ENCODE data around the gene MED26. TPM values are rescaled to one million over a fixed set of nuclear protein-coding genes. Genes with fewer than 3 reads are reported as not detected.

MED26 gene
- total and polyA plus RNA-seq, 9 of the 15 experiments (the other 6 are each of a cell fraction or from before 2014, with no cell fraction given): 0.71 to 15.1 (median 6.2) TPM

DNA sequence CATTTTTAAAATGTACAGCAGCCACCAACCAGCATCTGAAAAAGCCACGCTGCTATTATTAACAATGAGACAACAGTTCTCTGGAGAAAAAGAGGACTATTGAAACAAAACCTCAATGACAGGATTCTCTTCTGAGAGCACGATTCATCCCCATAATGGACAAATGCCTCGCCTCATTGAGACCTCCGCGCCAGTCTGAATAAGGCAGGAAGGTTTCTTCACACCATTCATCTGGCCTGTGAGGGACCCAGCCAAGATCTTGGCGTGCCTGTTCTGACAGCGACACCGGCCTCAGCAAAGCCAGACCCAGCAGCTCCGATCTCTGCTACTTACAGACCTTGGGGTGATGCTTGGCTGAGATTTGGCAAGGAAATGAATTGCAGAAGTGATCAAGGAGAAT, 17.1 kb upstream of the MED26 start:
- Histone ChIP-seq H3K4me2 (ENCODE audit: insufficient read depth, low read length) (no peak overlapping the region), H3K36me3 (ENCODE audit: control insufficient read depth, insufficient read depth, low read length) (peaks cover 91% of the 10 kb centered on the region; the same call in 2 of the 3 replicates), H3K9me1 (ENCODE audit: control insufficient read depth, insufficient read depth, low read length) (no peaks in the 10 kb centered on the region), H3K27me3 (ENCODE audit: control insufficient read depth in 2 of 2, insufficient read depth in 2 of 2, low read length in 2 of 2) (no peaks in the 10 kb centered on the region), H3K79me2 (ENCODE audit: control insufficient read depth, insufficient read depth, low read length) (peaks cover 27% of the 10 kb centered on the region), H3K4me1 (replicated peaks in 1 of 2; ENCODE audit: control insufficient read depth in 2 of 2, insufficient read depth in 2 of 2, low read length in 2 of 2) (no peaks in the 10 kb centered on the region), H2AFZ (ENCODE audit: low read depth, low read length) (no peak overlapping the region), H4K20me1 (replicated peaks; ENCODE audit: control insufficient read depth, insufficient read depth, low read length) (no peaks in the 10 kb centered on the region), H3K9me3 (replicated peaks; ENCODE audit: control insufficient read depth, insufficient read depth, low read depth, low read length) (no peaks in the 10 kb centered on the region; the same call in 1 of the 2 replicates), H3K9ac (ENCODE audit: insufficient read depth in 1 of 2, low read depth in 2 of 2, low read length in 2 of 2) (no peak overlapping the region), H3K4me3 (no peak overlapping the region), H3K27ac (ENCODE audit: extremely low read depth, low read depth, low read length) (no peak overlapping the region)
- CTCF ChIA-PET (ENCODE audit: low intra/inter-chr PET ratio): no interaction called here
- POLR2A ChIA-PET: interaction anchor here (1.3 kb wide), 1 partner anchor 9 kb away, joined by 3 read pairs; no protein-coding TSS in a partner anchor
- FAIRE-seq (no peak), DNase-seq (ENCODE audit: extremely low read depth in 1 of 4, low spot score in 3 of 4) (no peak), ATAC-seq (no peak)
- TF ChIP-seq SRSF7 (optimal IDR thresholded peaks at IDR 0.05; ENCODE audit: low read depth, low read length) (no peak), ESRRA (IDR thresholded peaks at IDR 0.05; ENCODE audit: borderline replicate concordance, low read depth) (no peak), L3MBTL2 (IDR thresholded peaks at IDR 0.05) (no peak), CCNT2 (IDR thresholded peaks at IDR 0.05; ENCODE audit: borderline replicate concordance, extremely low read depth, insufficient read length, low read depth, low read length) (no peak), CHCHD3 (CRISPR knock-in tag; IDR thresholded peaks at IDR 0.05) (no peak), ZNF41 (CRISPR knock-in tag; conservative IDR thresholded peaks at IDR 0.05) (no peak), TAF1 (IDR thresholded peaks at IDR 0.05; ENCODE audit: control insufficient read depth, extremely low read depth, insufficient read depth, low read length, severe bottlenecking) (no peak), PHF21A (IDR thresholded peaks at IDR 0.05; ENCODE audit: borderline replicate concordance, low read depth) (no peak), CBFB (CRISPR knock-in tag; IDR thresholded peaks at IDR 0.05) (no peak), CBX2 (IDR thresholded peaks at IDR 0.05; ENCODE audit: insufficient read depth, low read length, poor library complexity, severe bottlenecking) (no peak), SP2 (IDR thresholded peaks at IDR 0.05; ENCODE audit: extremely low read depth, low read depth, low read length, poor library complexity, severe bottlenecking) (no peak), CC2D1A (IDR thresholded peaks at IDR 0.05) (no peak), ZNF79 (CRISPR knock-in tag; IDR thresholded peaks at IDR 0.05; ENCODE audit: low read depth) (no peak)
- TF ChIP-seq, protein P1, sequence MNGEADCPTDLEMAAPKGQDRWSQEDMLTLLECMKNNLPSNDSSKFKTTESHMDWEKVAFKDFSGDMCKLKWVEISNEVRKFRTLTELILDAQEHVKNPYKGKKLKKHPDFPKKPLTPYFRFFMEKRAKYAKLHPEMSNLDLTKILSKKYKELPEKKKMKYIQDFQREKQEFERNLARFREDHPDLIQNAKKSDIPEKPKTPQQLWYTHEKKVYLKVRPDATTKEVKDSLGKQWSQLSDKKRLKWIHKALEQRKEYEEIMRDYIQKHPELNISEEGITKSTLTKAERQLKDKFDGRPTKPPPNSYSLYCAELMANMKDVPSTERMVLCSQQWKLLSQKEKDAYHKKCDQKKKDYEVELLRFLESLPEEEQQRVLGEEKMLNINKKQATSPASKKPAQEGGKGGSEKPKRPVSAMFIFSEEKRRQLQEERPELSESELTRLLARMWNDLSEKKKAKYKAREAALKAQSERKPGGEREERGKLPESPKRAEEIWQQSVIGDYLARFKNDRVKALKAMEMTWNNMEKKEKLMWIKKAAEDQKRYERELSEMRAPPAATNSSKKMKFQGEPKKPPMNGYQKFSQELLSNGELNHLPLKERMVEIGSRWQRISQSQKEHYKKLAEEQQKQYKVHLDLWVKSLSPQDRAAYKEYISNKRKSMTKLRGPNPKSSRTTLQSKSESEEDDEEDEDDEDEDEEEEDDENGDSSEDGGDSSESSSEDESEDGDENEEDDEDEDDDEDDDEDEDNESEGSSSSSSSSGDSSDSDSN (IDR thresholded peaks at IDR 0.05; ENCODE audit: borderline replicate concordance in 1 of 2, low read depth in 2 of 2, low read length in 2 of 2): no peak
- TF ChIP-seq, protein P2, sequence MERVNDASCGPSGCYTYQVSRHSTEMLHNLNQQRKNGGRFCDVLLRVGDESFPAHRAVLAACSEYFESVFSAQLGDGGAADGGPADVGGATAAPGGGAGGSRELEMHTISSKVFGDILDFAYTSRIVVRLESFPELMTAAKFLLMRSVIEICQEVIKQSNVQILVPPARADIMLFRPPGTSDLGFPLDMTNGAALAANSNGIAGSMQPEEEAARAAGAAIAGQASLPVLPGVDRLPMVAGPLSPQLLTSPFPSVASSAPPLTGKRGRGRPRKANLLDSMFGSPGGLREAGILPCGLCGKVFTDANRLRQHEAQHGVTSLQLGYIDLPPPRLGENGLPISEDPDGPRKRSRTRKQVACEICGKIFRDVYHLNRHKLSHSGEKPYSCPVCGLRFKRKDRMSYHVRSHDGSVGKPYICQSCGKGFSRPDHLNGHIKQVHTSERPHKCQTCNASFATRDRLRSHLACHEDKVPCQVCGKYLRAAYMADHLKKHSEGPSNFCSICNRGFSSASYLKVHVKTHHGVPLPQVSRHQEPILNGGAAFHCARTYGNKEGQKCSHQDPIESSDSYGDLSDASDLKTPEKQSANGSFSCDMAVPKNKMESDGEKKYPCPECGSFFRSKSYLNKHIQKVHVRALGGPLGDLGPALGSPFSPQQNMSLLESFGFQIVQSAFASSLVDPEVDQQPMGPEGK (CRISPR knock-in tag; IDR thresholded peaks at IDR 0.05; ENCODE audit: borderline replicate concordance): no peak
- TF ChIP-seq, protein P3, sequence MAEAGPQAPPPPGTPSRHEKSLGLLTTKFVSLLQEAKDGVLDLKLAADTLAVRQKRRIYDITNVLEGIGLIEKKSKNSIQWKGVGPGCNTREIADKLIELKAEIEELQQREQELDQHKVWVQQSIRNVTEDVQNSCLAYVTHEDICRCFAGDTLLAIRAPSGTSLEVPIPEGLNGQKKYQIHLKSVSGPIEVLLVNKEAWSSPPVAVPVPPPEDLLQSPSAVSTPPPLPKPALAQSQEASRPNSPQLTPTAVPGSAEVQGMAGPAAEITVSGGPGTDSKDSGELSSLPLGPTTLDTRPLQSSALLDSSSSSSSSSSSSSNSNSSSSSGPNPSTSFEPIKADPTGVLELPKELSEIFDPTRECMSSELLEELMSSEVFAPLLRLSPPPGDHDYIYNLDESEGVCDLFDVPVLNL (CRISPR knock-in tag; IDR thresholded peaks at IDR 0.05; ENCODE audit: low read depth): no peak
- 97% methylated on average over 6 of the region's 9 CpGs for WGBS (ENCODE audit: insufficient coverage, low coverage, missing lambda C conversion rate)
- intact Hi-C loops (cut with micrococcal nuclease) (no loop called here), in situ Hi-C loops (cut with MboI) (no loop called here)
- no TSS peak for BruUV-seq (replicated peaks)

Measured in K562 (cell line).